ENCODE results near the gene FREY1. TPM values are rescaled to one million over a fixed set of nuclear protein-coding genes. Genes with fewer than 3 reads are reported as not detected.

FREY1 gene
- total RNA-seq, 3 donors from 2014 or later: 0.81 to 2.2 (median 1.5) TPM

- intact Hi-C loops (cut with DNase I, micrococcal nuclease): no loop called here
- no peak for TF ChIP-seq CTCF (IDR thresholded peaks at IDR 0.05)
- no peaks in the 10 kb centered on the region for H3K36me3 ChIP-seq (ENCODE audit: low read depth)
- no peaks in the 10 kb centered on the region for H3K9me3 ChIP-seq
- DNase-seq (no peak), ATAC-seq (no peak)
- H3K4me1 ChIP-seq (ENCODE audit: low read depth): no peaks in the 10 kb centered on the region
- H3K4me3 ChIP-seq: no peak overlapping the region
These were observed 28.4 kb upstream of the FREY1 start for GRCh38 chr11:45935349-45936064.

- Histone ChIP-seq H3K4me3 (no peak overlapping the region), H3K9me3 (no peaks in the 10 kb centered on the region), H3K36me3 (ENCODE audit: low read depth) (no peaks in the 10 kb centered on the region), H3K4me1 (ENCODE audit: low read depth) (peaks cover 4% of the 10 kb centered on the region)
- ATAC-seq (no peak), DNase-seq (no peak)
- no peak for TF ChIP-seq CTCF (IDR thresholded peaks at IDR 0.05)
- intact Hi-C loops (cut with DNase I, micrococcal nuclease): no loop called here
These were observed 27.7 kb upstream of the FREY1 start for GRCh38 chr11:45934580-45935318.

- ATAC-seq: no peak
- intact Hi-C loops (cut with DNase I, micrococcal nuclease): no loop called here
- no peak for DNase-seq
- peaks cover 6% of the 10 kb centered on the region for H3K4me1 ChIP-seq (ENCODE audit: low read depth)
- TF ChIP-seq CTCF (IDR thresholded peaks at IDR 0.05): no peak
- no peaks in the 10 kb centered on the region for H3K36me3 ChIP-seq (ENCODE audit: low read depth)
- H3K4me3 ChIP-seq: no peak overlapping the region
- no peaks in the 10 kb centered on the region for H3K9me3 ChIP-seq
These were observed 26.9 kb upstream of the FREY1 start for GRCh38 chr11:45933846-45934579.

DNA sequence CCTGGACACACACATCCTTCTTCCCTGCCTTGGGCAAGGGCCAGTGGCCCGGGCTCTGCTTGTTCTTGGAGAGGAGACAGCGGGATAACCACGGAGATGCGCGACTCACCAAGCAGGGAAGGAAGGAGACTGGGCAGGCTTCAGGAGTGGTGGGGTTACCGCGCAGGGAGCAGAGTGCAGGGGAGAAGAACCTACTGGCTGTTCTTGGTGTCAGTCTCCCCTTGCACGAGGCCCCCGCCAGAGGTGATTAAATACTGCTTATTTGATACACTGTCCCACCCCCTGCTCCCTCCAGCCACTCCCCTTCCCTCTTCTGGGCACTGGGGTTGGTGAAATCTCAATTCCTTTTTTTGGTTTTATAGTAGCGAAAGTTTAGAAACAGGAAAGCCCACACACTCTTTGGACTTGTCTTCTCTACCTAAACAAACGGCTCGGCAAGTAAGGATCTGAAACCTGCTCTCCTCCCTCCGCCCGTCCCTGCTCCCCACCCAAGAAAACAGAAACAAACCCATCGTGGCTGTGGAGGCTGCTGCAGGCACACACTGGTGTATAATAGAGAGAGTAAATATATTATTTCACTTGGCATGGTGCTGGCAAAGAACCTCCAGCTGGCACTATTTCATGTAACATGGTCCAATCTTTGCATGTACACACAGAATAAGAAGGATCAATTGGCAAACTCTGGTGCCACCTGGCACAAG is 26.2 kb upstream of the FREY1 start:
- no peaks in the 10 kb centered on the region for H3K9me3 ChIP-seq
- no peak for TF ChIP-seq CTCF (IDR thresholded peaks at IDR 0.05)
- H3K36me3 ChIP-seq (ENCODE audit: low read depth): no peaks in the 10 kb centered on the region
- peaks cover 6% of the 10 kb centered on the region for H3K4me1 ChIP-seq (ENCODE audit: low read depth)
- intact Hi-C loops (cut with DNase I, micrococcal nuclease): no loop called here
- no peak overlapping the region for H3K4me3 ChIP-seq
- DNase-seq (no peak), ATAC-seq (peak; percentile 19)

- Histone ChIP-seq H3K9me3 (no peaks in the 10 kb centered on the region), H3K4me3 (no peak overlapping the region), H3K4me1 (ENCODE audit: low read depth) (peaks cover 6% of the 10 kb centered on the region), H3K36me3 (ENCODE audit: low read depth) (no peaks in the 10 kb centered on the region)
- intact Hi-C loops (cut with DNase I, micrococcal nuclease): no loop called here
- no peak for DNase-seq
- ATAC-seq: no peak
- no peak for TF ChIP-seq CTCF (IDR thresholded peaks at IDR 0.05)
These were observed 25.1 kb upstream of the FREY1 start for GRCh38 chr11:45932217-45932616.

All from mucosa of descending colon (tissue), 3 donors.